SIG-M5 treated with dmso at 0.1 percent for 504 hours (cell line): ENCODE results near the gene SCAMP2.
A peak's percentile ranks its signal among the peaks of the same experiment; 100 is the strongest.

Experiments used
- DNase-seq: peaks from one replicate; lab custom pipeline; 2025; ENCODE audit not compliant: unreplicated experiment; lab: John Stamatoyannopoulos, UW

The SCAMP2 gene

DNA sequence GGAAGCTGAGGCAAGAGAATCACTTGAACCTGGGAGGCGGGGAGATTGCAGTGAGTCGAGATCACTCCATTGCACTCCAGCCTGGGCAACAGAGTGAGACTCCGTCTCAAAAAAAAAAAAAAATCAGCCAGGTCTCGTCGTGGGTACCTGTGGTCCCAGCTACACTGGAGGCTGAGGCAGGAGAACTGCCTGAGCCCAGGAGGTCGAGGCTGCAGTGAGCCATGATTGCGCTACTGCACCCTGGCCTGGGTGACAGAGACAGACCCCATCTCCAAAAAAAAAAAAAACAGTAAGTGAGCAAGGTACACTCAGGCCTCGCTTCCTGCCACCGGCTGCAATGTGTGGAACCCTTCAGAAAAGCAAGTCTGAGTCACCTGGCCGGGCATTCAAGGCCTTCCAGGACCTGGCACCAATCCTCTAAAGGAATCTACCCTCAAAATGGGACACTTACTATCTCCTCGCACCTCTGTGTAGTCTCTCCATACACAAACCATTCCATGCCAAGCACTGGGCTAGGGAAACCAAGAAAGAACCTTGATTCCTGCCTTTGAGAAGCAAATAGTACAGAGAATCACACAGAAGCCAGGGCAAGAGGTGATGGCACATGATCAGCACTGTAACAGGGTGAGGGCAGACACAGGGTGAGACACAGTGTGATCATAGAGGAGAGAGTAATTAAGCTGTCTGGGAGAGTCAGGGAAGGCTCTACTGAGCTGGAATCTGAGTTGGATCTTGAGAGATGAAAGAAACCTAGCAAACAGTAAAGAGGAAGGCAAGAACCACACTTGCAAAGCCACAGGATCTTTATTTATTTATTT, 9.7 kb downstream of the SCAMP2 start:
- no peak for DNase-seq

DNA sequence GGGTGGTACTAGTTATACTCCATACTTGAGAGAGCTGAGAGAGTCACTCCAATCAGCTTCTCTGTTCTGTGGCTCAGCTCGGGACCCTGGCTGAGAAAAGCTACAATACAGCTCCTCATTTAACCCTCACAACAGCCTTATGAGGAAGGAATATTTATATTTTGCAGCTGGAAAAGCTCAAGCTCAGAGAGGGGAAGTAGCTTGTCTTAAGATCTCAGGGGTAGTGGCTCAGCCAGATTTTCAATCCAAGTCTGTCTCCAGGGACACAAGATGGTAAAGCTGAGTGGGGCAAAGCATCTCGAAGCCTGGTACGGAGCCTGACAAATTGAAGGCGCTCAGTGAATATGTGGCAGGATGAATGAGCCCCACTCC, 14.8 kb downstream of the SCAMP2 start:
- no peak for DNase-seq

DNA sequence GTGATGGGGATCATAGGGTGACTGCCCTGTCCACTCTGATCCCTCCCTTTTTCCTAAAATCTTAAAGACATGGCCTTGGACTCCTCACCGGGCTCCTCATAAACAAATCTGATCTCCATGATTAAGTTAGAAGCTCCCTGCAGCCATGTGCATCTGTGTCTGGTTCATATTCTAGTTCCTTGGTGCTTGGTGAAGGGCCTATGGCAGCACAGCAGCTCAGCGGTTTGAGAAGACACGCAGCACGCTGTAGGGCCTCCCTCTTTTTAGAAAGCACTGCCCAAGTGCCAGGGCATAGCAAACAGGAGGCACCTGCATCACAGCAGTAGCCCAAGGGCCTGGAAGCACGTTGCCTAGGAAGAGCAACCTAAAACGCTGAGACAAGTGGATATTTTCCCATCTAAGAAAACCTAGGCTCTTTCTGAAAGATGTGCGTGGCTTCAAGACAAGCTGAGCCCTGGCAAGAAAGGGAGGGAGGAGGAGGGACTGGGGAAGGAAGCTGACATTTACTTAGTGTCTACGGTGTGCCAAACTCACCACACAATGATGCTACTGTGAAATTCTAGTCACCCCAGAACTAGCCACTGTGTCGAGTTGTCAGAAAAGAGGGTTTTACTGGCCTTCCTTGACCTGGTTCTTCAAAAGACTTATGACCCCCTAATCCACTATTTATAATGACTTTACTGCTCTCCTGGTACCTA, 15.3 kb downstream of the SCAMP2 start:
- DNase-seq = no peak

DNA sequence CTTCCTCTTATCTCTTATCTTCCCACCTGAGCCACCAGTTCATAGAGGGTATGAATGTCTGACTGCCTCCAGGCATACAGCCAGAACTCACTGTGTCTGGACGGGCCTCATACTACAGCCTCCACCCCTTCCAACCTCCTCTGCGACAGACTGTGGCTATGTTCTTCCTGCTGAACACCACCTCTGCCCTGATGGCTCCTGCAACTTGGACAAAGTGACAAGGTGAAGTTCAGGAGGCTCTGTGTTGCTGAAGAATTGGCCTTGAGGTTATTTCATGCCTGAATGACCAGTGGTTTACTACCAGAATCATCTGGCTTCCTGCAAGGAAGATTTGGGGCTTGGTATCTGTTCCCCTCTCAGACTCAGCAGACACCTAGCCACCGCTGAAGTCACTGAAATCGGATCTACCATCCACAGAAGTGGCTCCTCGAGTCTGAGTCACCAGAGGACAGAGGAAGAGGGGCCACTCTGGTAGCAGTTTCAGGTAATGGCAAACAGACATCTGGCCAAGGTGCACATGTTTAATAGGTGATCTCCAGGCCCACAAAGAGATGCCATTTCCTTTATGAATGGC, 16.0 kb downstream of the SCAMP2 start:
- no peak for DNase-seq

DNA sequence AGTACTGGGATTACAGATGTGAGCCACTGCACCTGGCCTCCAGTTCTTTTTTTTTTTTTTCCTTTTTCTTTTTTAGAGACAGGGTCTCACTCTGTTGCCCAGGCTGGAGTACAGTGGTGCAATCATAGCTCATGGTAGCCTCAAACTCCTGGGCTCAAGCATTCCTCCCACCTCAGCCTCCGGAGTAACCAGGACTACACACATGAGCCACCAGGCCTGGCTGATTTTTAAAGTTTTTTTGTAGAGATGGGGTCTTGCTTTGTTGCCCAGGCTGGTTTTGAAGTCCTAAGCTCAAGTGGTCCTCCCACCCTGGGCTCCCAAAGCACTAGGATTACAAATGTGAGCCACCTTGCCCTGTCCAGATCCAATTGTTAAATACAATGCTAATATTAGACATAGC, 16.6 kb downstream of the SCAMP2 start:
- DNase-seq = no peak

DNA sequence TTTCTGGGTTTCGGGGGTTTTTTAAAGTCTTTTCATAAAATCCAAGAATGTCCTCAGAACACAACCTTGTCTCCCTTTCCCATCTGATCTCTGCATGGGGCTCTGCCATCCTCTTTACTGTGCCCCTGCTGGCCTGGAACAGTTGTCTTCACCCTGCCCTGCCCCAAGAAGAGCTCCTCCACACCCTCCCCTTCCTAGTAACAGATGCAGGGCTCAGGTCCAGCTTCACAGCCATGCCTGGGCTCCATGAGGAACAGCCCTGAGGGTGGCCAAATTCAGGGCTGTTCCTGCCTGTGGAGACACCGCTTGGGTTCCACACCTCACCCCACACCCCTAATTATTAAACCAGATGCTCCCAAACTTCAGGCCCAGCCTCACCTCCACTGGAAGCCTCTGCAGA, 17.3 kb downstream of the SCAMP2 start:
- no peak for DNase-seq

DNA sequence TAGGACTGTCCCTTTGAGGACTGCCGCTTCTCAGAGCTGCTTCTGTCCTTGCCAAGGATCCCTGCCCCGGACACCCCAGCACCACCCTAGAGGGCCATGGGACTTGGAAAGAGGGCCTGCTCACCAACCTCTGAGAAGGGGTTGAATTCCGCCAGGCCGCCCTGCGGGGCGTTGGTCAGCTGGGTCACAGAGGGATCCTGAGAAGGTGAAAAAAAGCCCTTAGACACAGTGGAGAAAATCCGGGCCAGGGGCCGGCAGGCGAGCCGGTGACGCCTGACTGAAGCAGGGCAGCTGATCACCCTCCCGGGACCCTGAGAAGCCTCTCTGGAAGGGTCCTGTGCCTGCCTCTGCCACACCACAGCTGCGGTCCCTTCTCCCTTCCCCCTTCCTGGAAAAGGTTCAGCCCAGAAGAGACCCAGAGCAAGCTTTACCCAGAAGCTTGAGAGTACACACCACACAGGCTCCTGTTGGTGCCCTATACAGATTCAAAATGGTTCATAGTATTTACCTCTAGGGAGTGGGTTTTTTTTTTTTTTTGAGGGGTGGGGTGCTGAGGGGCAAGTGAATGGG, 18.6 kb downstream of the SCAMP2 start:
- no peak for DNase-seq

DNA sequence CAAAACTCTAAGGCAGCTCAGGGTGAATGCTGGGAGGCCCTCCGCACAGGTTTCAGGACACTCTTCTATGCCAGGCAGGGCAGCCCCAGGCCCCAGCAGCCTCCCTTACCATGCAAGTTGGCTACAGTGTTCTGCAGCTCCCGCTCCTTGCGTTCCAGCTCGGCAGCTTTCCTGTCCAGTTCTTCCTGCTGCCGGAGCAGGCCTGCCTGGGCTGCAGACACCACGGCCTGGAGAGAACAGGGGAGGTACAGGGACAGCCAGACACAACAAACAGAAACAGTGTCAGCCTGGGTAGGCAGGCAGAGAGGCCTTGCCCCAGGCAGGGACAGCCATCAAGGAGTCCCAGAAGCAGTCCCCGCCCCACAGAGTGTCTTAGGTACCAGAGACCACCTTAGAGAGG, 21.2 kb downstream of the SCAMP2 start:
- DNase-seq = no peak

DNA sequence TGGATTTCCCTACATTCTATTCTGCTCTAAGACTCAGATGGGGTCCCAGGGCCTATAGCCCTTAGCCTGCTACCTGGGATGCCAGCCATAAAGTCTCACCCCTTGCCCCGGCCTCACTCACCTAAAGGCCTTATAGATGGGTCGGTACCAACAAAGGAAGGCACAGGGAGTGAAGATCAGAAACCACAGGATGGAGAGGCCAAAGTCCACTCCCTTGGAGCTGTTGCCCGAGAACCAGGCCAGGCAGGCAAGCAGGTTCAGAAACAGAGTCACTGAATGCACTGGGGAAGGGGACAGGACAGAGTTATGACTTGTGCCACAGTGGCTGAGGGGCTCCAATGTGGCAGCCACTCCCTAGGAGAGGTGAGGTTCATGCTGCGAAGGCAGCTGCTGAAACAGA, 22.8 kb downstream of the SCAMP2 start:
- no peak for DNase-seq

DNA sequence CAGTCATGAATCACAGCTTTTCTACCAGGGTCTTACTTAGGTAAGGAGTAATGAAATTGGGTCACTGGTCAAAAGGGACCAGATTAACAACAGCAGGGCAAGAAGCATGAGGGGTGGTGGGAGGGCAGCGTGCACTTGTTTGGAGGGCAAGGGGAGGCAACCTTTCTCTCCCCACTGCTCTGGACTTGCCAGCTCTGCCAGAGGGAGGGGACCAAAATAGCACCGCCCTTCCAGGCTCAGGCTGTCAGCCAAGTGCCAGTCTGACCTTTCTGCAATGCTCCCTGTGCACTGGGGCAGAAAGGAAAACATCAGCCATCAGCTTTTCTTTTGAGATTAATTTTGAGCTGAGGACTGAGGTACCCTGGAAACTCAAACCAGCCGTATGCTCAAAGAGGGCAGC, 25.7 kb downstream of the SCAMP2 start:
- no peak for DNase-seq

DNA sequence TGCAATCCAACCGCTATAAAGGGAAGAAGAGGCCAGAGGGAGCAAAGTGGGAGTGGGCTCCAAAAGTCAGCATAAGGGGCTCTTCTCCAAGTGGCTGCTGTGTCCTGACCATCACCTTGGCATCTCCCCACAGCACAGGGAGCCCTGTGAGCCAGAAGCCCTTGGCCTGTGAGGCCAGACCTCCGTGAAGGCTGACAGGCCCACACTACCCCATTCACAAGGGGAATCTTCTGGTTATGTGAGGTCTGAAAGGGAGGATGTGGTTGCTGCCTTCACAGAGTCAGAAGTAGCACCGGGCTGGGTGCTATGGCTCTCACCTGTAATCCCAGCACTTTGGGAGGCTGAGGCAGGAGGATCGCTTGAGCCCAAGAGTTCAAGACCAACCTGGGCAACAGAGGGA, 27.6 kb downstream of the SCAMP2 start:
- no peak for DNase-seq

DNA sequence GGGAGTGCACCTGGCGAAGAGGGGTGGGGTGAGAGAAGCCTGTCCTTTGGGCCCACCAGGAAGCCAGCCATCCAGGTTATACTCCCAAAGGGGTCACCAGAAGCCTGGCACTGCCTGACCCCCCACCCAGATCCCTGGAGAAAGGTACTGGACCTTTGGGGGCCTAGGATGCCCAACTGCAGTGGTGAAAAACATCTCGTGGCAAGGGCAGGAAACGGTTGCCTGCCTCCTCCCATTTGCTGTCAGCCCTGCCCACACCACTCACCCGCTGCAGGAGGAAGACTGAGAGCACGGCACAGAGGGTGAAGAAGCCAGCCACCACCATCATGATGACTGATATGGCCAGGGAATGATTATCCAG, 28.0 kb downstream of the SCAMP2 start:
- DNase-seq = no peak

DNA sequence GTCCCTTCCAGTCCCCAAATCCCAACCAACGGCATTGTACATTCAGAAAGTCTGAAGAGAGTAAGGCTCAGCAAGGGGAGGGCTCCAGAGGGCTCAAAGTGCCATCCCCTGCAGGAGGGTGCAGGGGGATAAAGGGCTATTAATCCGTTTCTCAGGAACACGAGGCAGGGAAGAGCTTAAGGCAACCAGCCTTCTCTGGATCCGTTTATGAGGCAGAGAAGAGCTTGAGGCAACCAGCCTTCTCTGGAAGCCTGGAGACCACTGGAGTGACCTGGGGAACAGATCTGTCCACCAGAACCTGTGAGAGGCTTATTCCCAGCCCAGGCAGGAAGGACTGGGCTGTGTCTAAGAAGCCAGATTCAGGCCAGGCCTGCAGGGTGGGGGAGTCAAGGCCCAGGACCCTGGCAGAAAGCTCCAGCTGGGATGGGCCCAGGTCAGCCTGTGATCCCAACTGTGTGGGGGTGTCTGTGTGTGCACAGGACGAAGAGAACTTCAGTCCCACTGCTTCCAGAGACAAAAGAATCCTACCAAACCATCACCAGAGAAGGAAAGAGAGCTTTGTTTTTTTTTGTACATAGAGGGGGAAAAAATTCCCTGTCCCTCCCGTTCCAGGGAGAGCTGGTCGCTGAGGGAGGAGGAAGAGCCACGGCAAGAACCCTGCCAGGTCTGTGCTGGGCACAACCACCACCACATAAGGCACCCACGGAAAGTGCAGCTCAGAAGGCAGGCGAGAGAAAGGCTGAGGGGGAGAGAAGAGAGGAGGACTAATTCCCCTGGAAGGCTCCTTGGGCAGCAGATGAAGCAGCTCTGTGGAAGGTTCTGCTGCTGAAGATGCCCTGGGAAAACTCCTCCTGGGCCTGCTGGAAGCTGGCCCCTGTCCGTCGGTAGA, 28.6 kb downstream of the SCAMP2 start:
- no peak for DNase-seq

DNA sequence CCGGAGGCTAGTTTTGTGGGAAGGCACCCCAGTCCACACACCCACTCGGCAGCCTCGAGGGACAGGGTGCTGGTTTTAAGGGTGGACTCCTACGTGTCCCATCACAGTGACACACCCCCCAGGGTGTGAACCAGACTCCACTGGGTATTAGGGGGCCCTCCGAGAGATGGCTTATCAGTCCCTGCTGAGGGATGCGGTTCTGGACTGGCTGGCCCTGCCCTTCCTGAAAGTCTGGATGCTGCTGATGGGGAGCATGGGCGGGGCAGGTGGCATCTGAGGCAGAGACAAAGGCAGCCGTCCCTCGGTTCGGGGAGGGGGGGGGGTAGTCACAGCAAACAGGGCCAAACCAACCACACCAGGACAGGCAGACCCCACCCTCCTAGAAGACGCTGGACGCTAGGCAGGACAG, 29.3 kb downstream of the SCAMP2 start:
- DNase-seq = no peak

DNA sequence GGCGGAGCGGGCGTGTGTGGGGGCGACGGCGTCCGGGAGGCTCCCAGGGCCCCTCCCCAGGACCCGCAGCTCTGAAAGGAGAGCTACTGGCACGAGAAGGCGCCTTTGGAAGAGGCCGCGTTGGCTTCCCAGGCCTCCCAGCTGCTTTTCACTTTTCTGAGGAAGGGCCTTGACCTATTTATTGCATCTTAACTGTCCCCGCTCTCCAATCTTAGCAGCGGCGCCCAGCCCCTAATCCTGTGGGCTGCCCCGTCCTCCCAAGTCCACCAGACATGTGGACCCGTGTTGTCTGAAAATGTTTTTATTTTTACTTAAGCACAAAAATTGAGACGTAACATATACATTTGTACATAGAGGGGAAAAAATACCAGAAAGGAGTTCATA, 29.7 kb downstream of the SCAMP2 start:
- no peak for DNase-seq

DNA sequence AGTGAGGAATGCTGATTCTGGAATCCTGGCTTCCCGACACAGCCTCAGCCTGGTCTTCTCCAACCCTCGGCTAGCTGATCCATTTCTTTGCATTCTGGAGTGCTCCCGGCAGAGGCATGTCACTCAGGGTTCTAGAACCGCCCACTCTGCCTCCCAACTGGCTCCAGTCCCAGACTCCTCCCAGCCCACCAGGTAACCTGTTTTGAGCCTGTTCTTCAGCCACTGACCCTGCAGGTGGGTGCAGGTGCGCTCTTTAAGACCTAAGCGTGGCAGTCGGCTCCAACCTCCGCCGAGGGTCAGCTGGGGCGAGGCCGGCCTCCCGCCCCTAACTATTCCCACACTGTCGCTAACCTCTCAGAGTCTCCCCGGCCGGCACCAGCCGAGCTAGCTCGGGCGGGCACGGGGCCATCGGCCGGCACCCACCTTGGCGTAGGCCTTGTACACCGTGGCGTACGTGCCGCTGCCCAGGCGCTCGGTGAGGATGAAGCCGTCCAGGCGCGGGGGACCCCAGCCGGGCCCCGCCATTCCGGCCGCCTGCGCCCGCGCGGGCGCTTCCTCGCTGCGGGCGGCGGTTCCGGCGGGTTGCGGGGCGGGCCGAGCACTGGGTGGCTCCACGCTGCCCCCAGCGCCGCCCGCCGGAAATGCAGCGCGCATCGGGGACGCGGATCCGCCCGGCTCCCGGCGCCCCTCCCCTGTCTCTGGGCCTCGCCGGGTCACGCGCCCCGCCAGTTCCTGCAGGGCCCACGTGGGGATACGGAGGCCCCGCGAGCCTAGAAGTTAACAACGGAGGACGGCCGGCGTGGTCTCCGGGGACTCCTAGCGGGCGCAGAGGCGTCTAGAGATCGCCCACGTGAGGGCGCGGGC, 30.4 kb downstream of the SCAMP2 start, which contains the start of gene ULK3:
ULK3 (minus strand) TSS at position 576 of the 864 bp plus-strand sequence; CDS start at position 525, 51 bp downstream.
- DNase-seq = peak; percentile 85

DNA sequence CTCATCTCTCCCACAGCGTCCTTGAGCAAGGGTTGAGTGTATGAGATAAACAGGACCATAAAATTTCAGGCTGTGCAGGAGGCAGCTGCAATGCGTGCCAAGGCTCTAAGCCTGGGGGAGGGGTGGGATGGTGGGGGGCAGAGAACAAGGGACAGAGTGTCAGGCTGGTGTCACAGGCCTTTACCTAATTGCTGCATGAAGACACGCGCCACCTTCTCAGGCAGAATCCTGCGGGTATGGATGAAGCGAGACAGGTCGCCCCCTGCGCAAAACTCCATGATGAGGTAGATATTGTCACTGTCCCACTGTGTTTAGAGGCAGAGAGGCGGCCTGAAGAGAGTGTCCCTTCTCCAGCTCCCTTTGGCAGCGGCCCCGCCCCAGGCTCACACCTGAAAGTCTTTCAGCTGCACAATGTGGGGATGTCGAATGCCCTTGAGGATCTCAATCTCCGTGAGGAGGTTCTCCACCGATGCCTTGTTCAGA, 31.2 kb downstream of the SCAMP2 start:
- no peak for DNase-seq

DNA sequence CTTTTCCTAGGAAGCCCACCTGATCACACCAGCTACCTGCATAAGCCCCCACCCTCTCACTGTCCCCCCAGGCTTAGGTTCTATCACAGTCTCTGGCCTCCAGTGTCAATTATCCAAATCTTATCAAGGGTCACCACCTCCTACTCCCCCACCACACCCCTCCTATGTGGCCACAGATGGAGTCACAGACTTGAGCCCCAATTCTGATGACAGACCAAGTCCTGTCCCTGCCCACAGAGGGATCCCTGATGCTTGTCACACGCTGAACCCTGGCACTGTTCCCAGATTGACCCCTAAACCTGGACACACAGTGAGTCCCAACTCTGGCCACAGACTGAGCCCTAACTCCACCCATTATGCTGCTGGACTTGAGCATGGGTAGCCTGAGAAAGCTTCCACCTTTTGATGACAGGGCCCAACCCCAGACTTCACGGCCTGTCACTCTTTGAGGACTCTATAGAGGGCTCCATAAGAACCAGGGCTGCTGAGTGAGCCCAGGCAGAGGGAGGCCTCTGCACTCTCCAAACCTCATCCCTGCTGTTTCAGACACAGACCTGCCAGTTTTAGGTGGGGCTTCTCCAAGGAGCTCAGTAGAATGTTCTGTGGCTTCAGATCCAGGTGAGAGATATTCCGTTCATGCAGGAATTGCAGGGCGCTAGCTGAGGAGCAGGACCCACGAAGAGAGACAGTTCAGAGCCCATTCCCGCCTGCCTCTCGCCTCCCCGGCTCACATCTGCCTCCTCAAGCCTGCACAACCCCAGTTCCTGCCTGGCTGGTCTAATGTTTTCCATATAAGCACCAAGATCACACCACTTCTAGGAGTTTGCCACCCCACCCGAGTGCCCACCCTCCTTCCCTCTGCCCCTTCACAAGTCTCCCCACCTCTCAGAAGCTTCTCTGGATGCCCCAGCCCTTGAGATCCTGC, 32.1 kb downstream of the SCAMP2 start:
- no peak for DNase-seq
